MM.1S (cell line): ENCODE results near the gene DND1.

Experiments
- DNase-seq: peaks from one replicate; pipeline ENCODE4 v3.0.0-alpha.2; 2015
- H2AFZ ChIP-seq: fragments of 300-600 bp; sonication (generic); 2 replicates; pipeline ENCODE4 v1.6.0; 2016; ENCODE audit warnings: antibody characterized with exemption, low read length
- H3F3A ChIP-seq: fragments of 300-600 bp; sonication (generic); 2 replicates; pipeline ENCODE4 v1.6.1; 2016; ENCODE audit warnings: mild to moderate bottlenecking, antibody characterized with exemption, low read length, moderate library complexity, mixed read lengths; ENCODE audit not compliant: insufficient read depth
- H3K27ac ChIP-seq: fragments of 300-600 bp; sonication (generic); 2 replicates; pipeline ENCODE4 v1.5.1; 2016; ENCODE audit warnings: mild to moderate bottlenecking, low read length
- H3K27me3 ChIP-seq: fragments of 300-600 bp; sonication (generic); replicated peaks from 2 replicates; pipeline ENCODE4 v1.6.0; 2016; ENCODE audit warnings: low read length; ENCODE audit not compliant: insufficient read depth
- H3K36me3 ChIP-seq: fragments of 300-600 bp; sonication (generic); replicated peaks from 2 replicates; pipeline ENCODE4 v1.6.1; 2016; ENCODE audit warnings: mild to moderate bottlenecking, low read length, mixed read lengths; ENCODE audit not compliant: insufficient read depth
- H3K4me1 ChIP-seq: fragments of 300-600 bp; sonication (generic); 2 replicates; pipeline ENCODE4 v1.6.1; 2016; ENCODE audit warnings: low read length, mixed read lengths
- H3K4me2 ChIP-seq: fragments of 300-600 bp; sonication (generic); 2 replicates; pipeline ENCODE4 v1.6.0; 2016; ENCODE audit warnings: low read depth, low read length
- H3K4me3 ChIP-seq: fragments of 300-600 bp; sonication (generic); 2 replicates; pipeline ENCODE4 v1.5.1; 2016; ENCODE audit warnings: low read length, mixed read lengths
- H3K79me2 ChIP-seq: fragments of 300-600 bp; sonication (generic); 2 replicates; pipeline ENCODE4 v1.6.1; 2016; ENCODE audit warnings: mixed run types, low read length, mixed read lengths
- H3K9ac ChIP-seq: fragments of 300-600 bp; sonication (generic); 2 replicates; pipeline ENCODE4 v1.6.1; 2016; ENCODE audit warnings: low read length, mixed read lengths
- H3K9me2 ChIP-seq: fragments of 300-600 bp; sonication (generic); replicated peaks from 2 replicates; pipeline ENCODE4 v1.6.1; 2016; ENCODE audit warnings: mild to moderate bottlenecking, low read length, mixed read lengths; ENCODE audit not compliant: insufficient read depth
- H3K9me3 ChIP-seq: fragments of 300-600 bp; sonication (generic); replicated peaks from 2 replicates; pipeline ENCODE4 v1.6.1; 2016; ENCODE audit warnings: mild to moderate bottlenecking, low read length, mixed read lengths; ENCODE audit not compliant: insufficient read depth
- H4K20me1 ChIP-seq: fragments of 300-600 bp; sonication (generic); 2 replicates; pipeline ENCODE4 v1.6.1; 2016; ENCODE audit warnings: mild to moderate bottlenecking, low read length, moderate library complexity, mixed read lengths; ENCODE audit not compliant: insufficient read depth
- CTCF ChIP-seq: fragments of 300-600 bp; sonication (generic); IDR thresholded peaks from 2 replicates; pipeline ENCODE4 v1.5.1; 2016; ENCODE audit warnings: antibody characterized with exemption, low read length, mixed read lengths
- EZH2 ChIP-seq: fragments of 300-600 bp; sonication (generic); optimal IDR thresholded peaks from 2 replicates; pipeline ENCODE3; 2017; ENCODE audit warnings: low read depth, mild to moderate bottlenecking, antibody characterized with exemption, low read length, mixed read lengths
- EZH2phosphoT487 ChIP-seq: fragments of 300-600 bp; sonication (generic); IDR thresholded peaks from 2 replicates; pipeline ENCODE4 v1.6.1; 2018; ENCODE audit warnings: antibody characterized with exemption, low read length

Gene DND1

GRCh38 chr5:140633021-140633471 lies 40.3 kb downstream of the DND1 start, which contains the start of gene CD14:
TSS of gene CD14 (minus strand) at chr5:140633175. CDS start at chr5:140633071, 104 bp downstream.
- peak within 1 kb of the TSS; percentile 88 for H3K4me2 ChIP-seq
- H3K9me3 ChIP-seq: no peaks in the 10 kb centered on the region
- no peak within 1 kb of the TSS for H3K9ac ChIP-seq
- H3K79me2 ChIP-seq: no peaks in the 10 kb centered on the region
- no peak for DNase-seq
- no peak within 1 kb of the TSS for H3K27ac ChIP-seq
- H3K27me3 ChIP-seq: 0 out of 2 replicates have a peak, but pooled peaks cover 6% of the 10 kb centered on the region
- no peaks in the 10 kb centered on the region for H4K20me1 ChIP-seq
- H3K36me3 ChIP-seq: no peaks in the 10 kb centered on the region
- H3F3A ChIP-seq: peaks cover 8% of the 10 kb centered on the region
- H3K9me2 ChIP-seq: no peaks in the 10 kb centered on the region
- H3K4me1 ChIP-seq: 0 out of 2 replicates have a peak, but pooled peaks cover 2% of the 10 kb centered on the region
- TF ChIP-seq CTCF (peak; percentile 2; the same call in 1 of the 2 replicates), EZH2 (no peak), EZH2phosphoT487 (no peak)
- peak within 1 kb of the TSS; percentile 59 for H3K4me3 ChIP-seq
- peak within 1 kb of the TSS; percentile 94 for H2AFZ ChIP-seq

GRCh38 chr5:140632366-140633020 lies 40.9 kb downstream of the DND1 start:
- Histone ChIP-seq H3K9me3 (no peaks in the 10 kb centered on the region), H3K79me2 (no peaks in the 10 kb centered on the region), H3F3A (peaks cover 8% of the 10 kb centered on the region), H3K36me3 (no peaks in the 10 kb centered on the region), H4K20me1 (no peaks in the 10 kb centered on the region), H3K27ac (no peak overlapping the region), H3K4me2 (peak overlapping the region; percentile 88), H3K4me1 (0 out of 2 replicates have a peak, but pooled peaks cover 2% of the 10 kb centered on the region), H2AFZ (peak overlapping the region; percentile 94), H3K9ac (no peak overlapping the region), H3K4me3 (peak overlapping the region; percentile 59), H3K27me3 (0 out of 2 replicates have a peak, but pooled peaks cover 6% of the 10 kb centered on the region), H3K9me2 (no peaks in the 10 kb centered on the region)
- TF ChIP-seq EZH2 (no peak), CTCF (no peak)
- peak; percentile 37 for DNase-seq

GRCh38 chr5:140631831-140632365 lies 41.5 kb downstream of the DND1 start:
- Histone ChIP-seq H3K4me2 (peak overlapping the region; percentile 88), H3K9ac (no peak overlapping the region), H3F3A (peaks cover 8% of the 10 kb centered on the region), H3K9me3 (no peaks in the 10 kb centered on the region), H3K4me1 (0 out of 2 replicates have a peak, but pooled peaks cover 2% of the 10 kb centered on the region), H3K79me2 (no peaks in the 10 kb centered on the region), H3K9me2 (no peaks in the 10 kb centered on the region), H4K20me1 (no peaks in the 10 kb centered on the region), H3K27ac (no peak overlapping the region), H3K36me3 (no peaks in the 10 kb centered on the region), H2AFZ (peak overlapping the region; percentile 94), H3K4me3 (peak overlapping the region; percentile 59), H3K27me3 (0 out of 2 replicates have a peak, but pooled peaks cover 6% of the 10 kb centered on the region)
- DNase-seq: peak; percentile 17
- TF ChIP-seq EZH2 (no peak), CTCF (no peak), EZH2phosphoT487 (no peak)
